GM10266 (cell line): ENCODE data around the gene ERRFI1.

Experiments
- DNase-seq: peaks from one replicate; pipeline ENCODE4 v3.0.0; 2012; ENCODE audit errors: extremely low spot score
- TF ChIP-seq, protein P1 (sequence below): IDR thresholded peaks from 2 replicates; pipeline ENCODE4 v1.5.1; 2012; ENCODE audit warnings: mild to moderate bottlenecking, low read depth; ENCODE audit not compliant: control insufficient read depth, insufficient read depth; ENCODE audit errors: missing control alignments

ERRFI1 gene

DNA sequence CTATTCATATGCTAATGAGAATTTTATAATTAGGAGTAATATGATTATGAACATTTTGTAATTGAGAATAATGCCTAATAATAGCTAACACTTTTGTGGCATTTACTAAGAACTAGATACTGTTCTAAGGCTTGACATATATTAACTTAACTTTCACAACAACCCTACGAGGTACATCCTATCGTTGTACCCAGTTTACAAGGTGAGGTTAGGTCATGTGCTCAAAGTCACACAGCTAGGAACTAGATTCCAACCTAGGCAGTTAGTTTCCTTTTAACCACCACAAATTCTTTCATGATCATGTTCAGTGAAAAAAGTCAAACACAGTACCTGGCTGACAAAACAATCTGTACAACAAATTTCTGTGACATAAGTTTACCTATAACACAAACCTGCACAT, 13.0 kb upstream of the ERRFI1 start:
- no peak for DNase-seq
- TF ChIP-seq, protein P1, sequence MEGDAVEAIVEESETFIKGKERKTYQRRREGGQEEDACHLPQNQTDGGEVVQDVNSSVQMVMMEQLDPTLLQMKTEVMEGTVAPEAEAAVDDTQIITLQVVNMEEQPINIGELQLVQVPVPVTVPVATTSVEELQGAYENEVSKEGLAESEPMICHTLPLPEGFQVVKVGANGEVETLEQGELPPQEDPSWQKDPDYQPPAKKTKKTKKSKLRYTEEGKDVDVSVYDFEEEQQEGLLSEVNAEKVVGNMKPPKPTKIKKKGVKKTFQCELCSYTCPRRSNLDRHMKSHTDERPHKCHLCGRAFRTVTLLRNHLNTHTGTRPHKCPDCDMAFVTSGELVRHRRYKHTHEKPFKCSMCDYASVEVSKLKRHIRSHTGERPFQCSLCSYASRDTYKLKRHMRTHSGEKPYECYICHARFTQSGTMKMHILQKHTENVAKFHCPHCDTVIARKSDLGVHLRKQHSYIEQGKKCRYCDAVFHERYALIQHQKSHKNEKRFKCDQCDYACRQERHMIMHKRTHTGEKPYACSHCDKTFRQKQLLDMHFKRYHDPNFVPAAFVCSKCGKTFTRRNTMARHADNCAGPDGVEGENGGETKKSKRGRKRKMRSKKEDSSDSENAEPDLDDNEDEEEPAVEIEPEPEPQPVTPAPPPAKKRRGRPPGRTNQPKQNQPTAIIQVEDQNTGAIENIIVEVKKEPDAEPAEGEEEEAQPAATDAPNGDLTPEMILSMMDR: no peak

DNA sequence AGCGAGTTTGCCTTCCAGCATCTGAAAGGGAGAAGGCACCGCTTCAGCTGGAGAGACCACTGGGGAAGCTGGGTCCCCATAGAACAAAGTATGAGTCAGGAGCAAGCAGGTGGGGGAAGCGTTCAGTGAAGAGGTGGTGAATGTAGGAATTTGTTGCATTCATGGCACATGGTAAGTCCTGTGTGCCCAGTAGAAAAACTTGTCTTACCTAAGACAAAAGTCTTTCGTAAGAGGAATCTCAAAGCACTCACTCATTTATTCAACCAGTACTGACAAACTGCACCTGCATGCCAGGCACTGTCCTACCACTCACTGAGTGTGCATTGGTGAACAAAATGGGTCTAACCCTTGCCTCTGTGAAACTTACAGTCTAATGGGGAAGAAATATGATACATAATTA, 9.2 kb upstream of the ERRFI1 start:
- no peak for DNase-seq
- TF ChIP-seq, protein P1: no peak

DNA sequence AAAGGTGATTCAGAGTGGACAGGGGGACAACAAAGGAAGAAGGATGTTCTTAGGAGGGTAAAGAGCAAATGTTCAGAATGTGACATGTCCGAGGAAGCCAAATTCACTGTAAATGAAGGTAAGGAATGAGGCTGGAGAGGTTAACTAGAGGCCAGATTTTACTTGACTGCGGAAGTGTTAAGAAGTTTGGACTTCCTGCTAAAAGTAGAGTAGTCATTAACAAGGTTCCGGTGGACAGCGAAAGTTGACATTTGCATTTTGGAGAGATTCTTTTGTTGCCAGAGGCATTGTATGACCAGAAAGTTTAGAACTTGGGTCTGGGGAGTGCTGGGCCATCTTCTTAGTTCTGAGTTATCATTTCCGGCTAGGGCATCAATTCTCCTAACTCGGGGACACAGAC, 7.2 kb upstream of the ERRFI1 start:
- no peak for DNase-seq
- TF ChIP-seq, protein P1: no peak

DNA sequence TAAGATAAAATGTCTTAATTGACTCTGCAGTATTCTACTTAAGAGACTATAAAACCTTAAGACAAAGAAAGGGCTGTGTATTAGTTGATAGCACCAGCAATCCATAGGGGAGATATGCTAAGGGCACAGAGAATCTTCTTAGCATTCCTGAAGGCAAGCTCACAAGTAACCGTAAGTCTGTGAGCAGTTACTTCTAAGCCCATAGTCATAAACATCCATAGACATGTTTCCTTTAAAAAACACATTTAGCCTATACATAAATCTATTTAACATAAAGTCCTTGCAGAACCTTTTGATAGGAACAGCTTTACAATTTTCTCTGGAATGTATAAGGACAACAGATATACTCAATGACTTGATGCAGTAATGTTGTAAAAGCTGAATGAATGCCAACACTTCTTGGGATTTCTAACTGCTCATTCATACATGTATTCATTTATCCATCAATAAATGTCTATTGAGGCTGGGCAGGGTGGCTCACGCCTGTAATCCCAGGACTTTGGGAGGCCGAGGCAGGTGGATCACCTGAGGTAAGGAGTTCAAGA, 6.3 kb upstream of the ERRFI1 start:
- TF ChIP-seq, protein P1: no peak
- DNase-seq: no peak

DNA sequence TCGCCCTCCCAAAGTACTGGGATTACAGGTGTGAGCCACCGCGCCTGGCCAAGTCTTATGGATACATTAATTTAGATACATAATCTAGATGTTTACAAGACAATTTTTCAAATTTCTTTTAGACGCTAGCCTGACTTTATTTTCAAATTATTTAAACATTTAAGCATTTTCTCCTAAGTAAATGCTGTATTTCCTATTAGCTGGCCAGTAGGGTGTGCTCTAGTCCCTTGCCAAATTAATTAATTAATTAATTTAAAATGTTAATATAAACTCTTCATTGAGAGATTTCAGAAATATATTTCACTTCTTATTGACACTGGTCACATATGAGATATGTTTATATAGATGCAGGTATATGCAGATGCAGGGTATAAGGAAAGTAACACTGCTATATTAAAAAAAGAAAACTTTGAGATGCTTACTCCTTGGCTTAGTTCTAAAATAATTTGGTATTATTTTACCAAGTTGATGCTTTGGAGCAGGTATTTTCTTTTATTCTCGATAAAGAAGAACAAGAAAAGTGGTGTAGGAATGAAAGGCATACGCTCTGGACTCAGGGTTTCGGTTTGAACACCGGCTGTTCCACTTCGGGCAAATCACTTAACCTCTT, 5.2 kb upstream of the ERRFI1 start:
- TF ChIP-seq, protein P1: peak; percentile 43
- no peak for DNase-seq

DNA sequence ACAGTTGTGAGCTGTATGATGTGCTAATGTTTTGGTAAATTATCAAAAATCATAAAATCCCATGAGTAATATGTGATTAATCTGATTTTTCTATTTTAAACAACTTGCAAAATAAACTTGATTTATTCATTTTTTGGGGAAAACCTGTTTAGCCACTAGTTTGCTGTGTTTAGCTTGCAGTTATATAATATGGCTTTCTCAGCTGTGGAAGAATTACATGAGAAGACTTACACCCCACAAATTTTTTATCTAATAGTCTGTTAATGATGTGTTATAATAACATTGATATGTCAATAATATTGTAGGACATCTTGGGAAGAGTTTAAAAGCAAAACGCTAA, 2.4 kb upstream of the ERRFI1 start:
- TF ChIP-seq, protein P1: no peak
- DNase-seq: no peak

DNA sequence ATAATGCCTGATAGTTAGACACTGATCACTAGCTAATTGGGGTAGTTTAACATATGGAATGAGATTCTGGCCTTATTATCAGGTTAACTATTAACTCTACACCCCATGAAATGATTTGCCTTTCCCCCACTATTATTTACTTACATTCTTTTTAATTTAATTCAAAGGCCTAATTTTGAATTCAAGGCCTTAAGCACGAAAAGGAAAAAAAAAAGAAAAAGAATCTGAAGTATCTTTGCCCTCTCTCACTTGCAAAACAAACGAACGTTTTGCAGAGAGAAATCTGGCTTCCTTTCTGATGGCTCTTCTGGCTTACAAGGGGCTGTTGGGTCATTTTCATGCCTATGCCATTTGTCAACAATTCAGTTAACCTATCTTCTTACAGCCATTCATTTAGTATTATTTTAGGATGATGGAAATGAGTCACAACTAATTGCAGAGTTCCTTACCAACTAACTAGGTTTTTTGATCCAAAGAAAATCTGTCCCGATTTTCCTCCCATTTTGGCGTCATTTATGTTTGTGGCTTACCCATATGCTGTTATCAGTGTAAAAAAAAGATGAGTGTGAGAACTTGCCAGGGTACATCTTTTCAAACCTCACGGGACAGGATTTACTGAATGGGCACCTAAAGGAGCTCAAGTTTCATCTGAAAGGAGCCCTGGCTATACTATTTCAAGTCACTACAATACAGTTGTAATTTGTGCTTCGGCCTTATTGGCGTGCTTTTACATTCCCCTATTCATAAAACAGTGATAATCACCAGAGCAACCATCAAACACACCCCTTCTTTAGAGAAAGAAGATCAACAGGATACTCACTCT, 1.9 kb upstream of the ERRFI1 start:
- TF ChIP-seq, protein P1: no peak
- no peak for DNase-seq
